AG09309 (cell line): ENCODE measurements around the gene KIF3B.
"Not testable (repeated sequence)": the region's sequence is repeated elsewhere in the genome, so short reads cannot be mapped to it uniquely, and the experiment has no call there.

Experiments used
- DNase-seq: peaks from one replicate; pipeline ENCODE4 v3.0.0-alpha.2; 2010; ENCODE audit warnings: low read depth
- H3K4me3 ChIP-seq: 2 replicates; pipeline ENCODE4 v1.5.1; 2011; ENCODE audit warnings: mild to moderate bottlenecking, low read depth, low read length, moderate library complexity; ENCODE audit not compliant: control insufficient read depth
- CTCF ChIP-seq: IDR thresholded peaks from 2 replicates; pipeline ENCODE4 v1.5.1; 2011; ENCODE audit warnings: mild to moderate bottlenecking, low read depth, low read length, inconsistent platforms; ENCODE audit not compliant: insufficient read depth, control insufficient read depth; ENCODE audit errors: missing control alignments

The KIF3B gene

GRCh38 chr20:32319100-32319499 lies 41.6 kb downstream of the KIF3B start:
- TF ChIP-seq CTCF: no peak
- no peak overlapping the region for H3K4me3 ChIP-seq
- no peak for DNase-seq

GRCh38 chr20:32320305-32320704 lies 42.9 kb downstream of the KIF3B start:
- TF ChIP-seq CTCF: no peak
- H3K4me3 ChIP-seq: no peak overlapping the region
- no peak for DNase-seq

- no peak overlapping the region for H3K4me3 ChIP-seq
- TF ChIP-seq CTCF: no peak
- no peak for DNase-seq
Measured at GRCh38 chr20:32321390-32321789, 43.9 kb downstream of the KIF3B start.

- H3K4me3 ChIP-seq, DNase-seq: not testable (repeated sequence)
Measured at GRCh38 chr20:32322260-32322659, 44.8 kb downstream of the KIF3B start.

GRCh38 chr20:32323761-32324160 lies 46.3 kb downstream of the KIF3B start:
- DNase-seq, H3K4me3 ChIP-seq: not testable (repeated sequence)

GRCh38 chr20:32325706-32326503 lies 48.5 kb downstream of the KIF3B start:
- no peak for TF ChIP-seq CTCF
- no peak for DNase-seq
- H3K4me3 ChIP-seq: no peak overlapping the region

- H3K4me3 ChIP-seq: no peak overlapping the region
- no peak for DNase-seq
- TF ChIP-seq CTCF: no peak
Measured at GRCh38 chr20:32326504-32326845, 49.0 kb downstream of the KIF3B start.
